Activated naive CD4-positive, alpha-beta T cell treated with anti-CD3 and anti-CD28 coated beads, Interleukin-2, amount 50 U/mL, for 72 hours (primary cell): ENCODE results near the gene DHFR. TPM values are rescaled to one million over a fixed set of nuclear protein-coding genes. Genes with fewer than 3 reads are reported as not detected.
"Not testable (repeated sequence)": the region's sequence is repeated elsewhere in the genome, so short reads cannot be mapped to it uniquely, and the experiment has no call there.

Experiments
- ATAC-seq, 2 donors: fragments of 150-1000 bp; cut with Tn5 transposase; 2 replicates each; pipeline ENCODE4 v1.10.0; 2021; ENCODE audit warnings: mild to moderate bottlenecking in 2 of 2, moderate library complexity in 2 of 2
- DNase-seq, 2 donors: peaks; one replicate each; pipeline ENCODE4 v3.0.0; 2021 to 2022; ENCODE audit warnings: low spot score in 2 of 2
- H3K27ac Mint-ChIP-seq, 2 donors: one replicate each; pipeline ENCODE4 v1.8.0; 2022; ENCODE audit warnings: mild to moderate bottlenecking in 2 of 2, mixed read lengths in 2 of 2
- H3K36me3 Mint-ChIP-seq, 2 donors: one replicate each; pipeline ENCODE4 v1.8.0; 2022; ENCODE audit warnings: mixed read lengths in 2 of 2
- H3K9me3 Mint-ChIP-seq, 2 donors: one replicate each; pipeline ENCODE4 v1.8.0; 2022; ENCODE audit warnings: mixed read lengths in 2 of 2
- total RNA-seq, 2 donors: library from RNA; stranded (reverse); gene quantifications; one replicate each; pipeline ENCODE4 v1.2.3, GENCODE V29; 2022

Gene DHFR
- total RNA-seq, 2 donors from 2014 or later = 81.0 to 89.6 TPM

GRCh38 chr5:80665057-80665456 is 10.3 kb upstream of the DHFR start:
- Mint-ChIP-seq H3K36me3 (peaks cover 9 to 34% of the 10 kb centered on the region in 2 donors), H3K27ac (no peak overlapping the region), H3K9me3 (no peaks in the 10 kb centered on the region)
- no peak for DNase-seq
- ATAC-seq = no peak

GRCh38 chr5:80662108-80662507 is 7.3 kb upstream of the DHFR start:
- Mint-ChIP-seq H3K36me3 (peaks cover 9 to 51% of the 10 kb centered on the region in 2 donors), H3K27ac (no peak overlapping the region), H3K9me3 (no peaks in the 10 kb centered on the region)
- DNase-seq = no peak
- ATAC-seq = peak in 1 of 2 donors; percentile 35

- H3K9me3 Mint-ChIP-seq, DNase-seq, ATAC-seq, H3K27ac Mint-ChIP-seq: not testable (repeated sequence)
- peaks cover 16 to 59% of the 10 kb centered on the region in 2 donors for H3K36me3 Mint-ChIP-seq
Measured at GRCh38 chr5:80660661-80661060, 5.9 kb upstream of the DHFR start.

GRCh38 chr5:80659106-80659505 is 4.3 kb upstream of the DHFR start:
- Mint-ChIP-seq H3K27ac (no peak overlapping the region), H3K36me3 (peaks cover 18 to 49% of the 10 kb centered on the region in 2 donors), H3K9me3 (no peaks in the 10 kb centered on the region)
- ATAC-seq = no peak
- no peak for DNase-seq

- peaks cover 26 to 51% of the 10 kb centered on the region in 2 donors for H3K36me3 Mint-ChIP-seq
- DNase-seq = no peak
- ATAC-seq = no peak
- no peaks in the 10 kb centered on the region for H3K9me3 Mint-ChIP-seq
- H3K27ac Mint-ChIP-seq = peak overlapping the region; percentile 79 to 89
Measured at GRCh38 chr5:80656425-80656824, 1.6 kb upstream of the DHFR start.

GRCh38 chr5:80655231-80655774 is 520 bp upstream of the DHFR start:
- Mint-ChIP-seq H3K36me3 (peaks cover 26 to 40% of the 10 kb centered on the region in 2 donors), H3K27ac (peak overlapping the region; percentile 89 to 92), H3K9me3 (no peaks in the 10 kb centered on the region)
- no peak for ATAC-seq
- no peak for DNase-seq

- Mint-ChIP-seq H3K9me3 (no peaks in the 10 kb centered on the region), H3K27ac (peak overlapping the region; percentile 89 to 93), H3K36me3 (peaks cover 26 to 27% of the 10 kb centered on the region in 2 donors)
- DNase-seq (no peak), ATAC-seq (peak in 1 of 2 donors; percentile 2)
Measured at GRCh38 chr5:80654054-80654390, 761 bp downstream of the DHFR start.

- peaks cover 27 to 28% of the 10 kb centered on the region in 2 donors for H3K36me3 Mint-ChIP-seq
- DNase-seq (no peak), ATAC-seq (no peak)
- no peaks in the 10 kb centered on the region for H3K9me3 Mint-ChIP-seq
- H3K27ac Mint-ChIP-seq = peak overlapping the region; percentile 89 to 93
Measured at GRCh38 chr5:80653502-80653901, 1.3 kb downstream of the DHFR start.

GRCh38 chr5:80646926-80647325 is 7.9 kb downstream of the DHFR start:
- DNase-seq = no peak
- Mint-ChIP-seq H3K36me3 (peaks cover 34 to 50% of the 10 kb centered on the region in 2 donors), H3K9me3 (no peaks in the 10 kb centered on the region), H3K27ac (no peak overlapping the region)
- ATAC-seq = no peak

GRCh38 chr5:80644900-80645299 is 9.9 kb downstream of the DHFR start:
- H3K36me3 Mint-ChIP-seq = peaks cover 37 to 69% of the 10 kb centered on the region in 2 donors
- no peak for ATAC-seq

GRCh38 chr5:80641353-80641752 is 13.4 kb downstream of the DHFR start:
- DNase-seq = no peak
- no peak overlapping the region for H3K27ac Mint-ChIP-seq
- H3K36me3 Mint-ChIP-seq = peaks cover 36 to 81% of the 10 kb centered on the region in 2 donors
- no peak for ATAC-seq
- no peaks in the 10 kb centered on the region for H3K9me3 Mint-ChIP-seq

More at GRCh38 chr5:80644900-80645299, 9.9 kb downstream of the DHFR start:
- Mint-ChIP-seq H3K27ac (no peak overlapping the region), H3K9me3 (no peaks in the 10 kb centered on the region)
- DNase-seq = no peak

- DNase-seq (no peak), ATAC-seq (no peak)
- Mint-ChIP-seq H3K27ac (no peak overlapping the region), H3K9me3 (no peaks in the 10 kb centered on the region), H3K36me3 (peaks cover 11 to 63% of the 10 kb centered on the region in 2 donors)
Measured at GRCh38 chr5:80634193-80634592, 20.6 kb downstream of the DHFR start.

GRCh38 chr5:80632700-80633099 is 22.1 kb downstream of the DHFR start:
- ATAC-seq (no peak), DNase-seq (no peak)
- Mint-ChIP-seq H3K36me3 (peaks cover 7 to 51% of the 10 kb centered on the region in 2 donors), H3K27ac (no peak overlapping the region), H3K9me3 (no peaks in the 10 kb centered on the region)

- ATAC-seq (no peak), DNase-seq (no peak)
- Mint-ChIP-seq H3K36me3 (peaks cover 7 to 44% of the 10 kb centered on the region in 2 donors), H3K9me3 (no peaks in the 10 kb centered on the region), H3K27ac (peak overlapping the region in 1 of 2 donors; percentile 22)
Measured at GRCh38 chr5:80631278-80632259, 23.2 kb downstream of the DHFR start.

GRCh38 chr5:80629281-80629680 is 25.5 kb downstream of the DHFR start:
- H3K9me3 Mint-ChIP-seq = no peaks in the 10 kb centered on the region
- DNase-seq (no peak), ATAC-seq (no peak)
- H3K36me3 Mint-ChIP-seq = peaks cover 7 to 37% of the 10 kb centered on the region in 2 donors
- no peak overlapping the region for H3K27ac Mint-ChIP-seq

GRCh38 chr5:80625230-80625629 is 29.6 kb downstream of the DHFR start:
- Mint-ChIP-seq H3K9me3 (no peaks in the 10 kb centered on the region), H3K36me3 (peaks cover 14 to 24% of the 10 kb centered on the region in 2 donors)
- no peak for ATAC-seq

GRCh38 chr5:80623999-80624398 is 30.8 kb downstream of the DHFR start:
- Mint-ChIP-seq H3K9me3 (no peaks in the 10 kb centered on the region), H3K27ac (no peak overlapping the region), H3K36me3 (peaks cover 8 to 18% of the 10 kb centered on the region in 2 donors)
- ATAC-seq (no peak), DNase-seq (no peak)

More at GRCh38 chr5:80625230-80625629, 29.6 kb downstream of the DHFR start:
- DNase-seq = no peak
- H3K27ac Mint-ChIP-seq = no peak overlapping the region
